ENCODE results near the gene TMEM252.

TMEM252 gene

GRCh38 chr9:68541568-68541967 lies 885 bp upstream of the TMEM252 start:
- no peak for DNase-seq (ENCODE audit: low read depth in 3 of 3)

- DNase-seq (ENCODE audit: low read depth in 3 of 3) = no peak
Measured at GRCh38 chr9:68538200-68538599, 2.5 kb downstream of the TMEM252 start.

GRCh38 chr9:68537616-68537880 lies 3.1 kb downstream of the TMEM252 start:
- DNase-seq (ENCODE audit: low read depth in 3 of 3) = no peak

- DNase-seq (ENCODE audit: low read depth in 3 of 3) = no peak
Measured at GRCh38 chr9:68536876-68537615, 3.6 kb downstream of the TMEM252 start.

GRCh38 chr9:68533678-68534077 lies 7.0 kb downstream of the TMEM252 start:
- DNase-seq (ENCODE audit: low read depth in 3 of 3) = no peak

- DNase-seq (ENCODE audit: low read depth in 3 of 3) = no peak
Measured at GRCh38 chr9:68532131-68532530, 8.6 kb downstream of the TMEM252 start.

GRCh38 chr9:68530618-68531017 lies 10.1 kb downstream of the TMEM252 start:
- no peak for DNase-seq (ENCODE audit: low read depth in 3 of 3)

GRCh38 chr9:68523367-68523936 lies 17.2 kb downstream of the TMEM252 start:
- no peak for DNase-seq (ENCODE audit: low read depth in 3 of 3)

- no peak for DNase-seq (ENCODE audit: low read depth in 3 of 3)
Measured at GRCh38 chr9:68522954-68523353, 17.7 kb downstream of the TMEM252 start.

GRCh38 chr9:68522131-68522530 lies 18.6 kb downstream of the TMEM252 start:
- DNase-seq (ENCODE audit: low read depth in 3 of 3) = no peak

- no peak for DNase-seq (ENCODE audit: low read depth in 3 of 3)
Measured at GRCh38 chr9:68515326-68516017, 25.2 kb downstream of the TMEM252 start.

- DNase-seq (ENCODE audit: low read depth in 3 of 3) = no peak
Measured at GRCh38 chr9:68513981-68514380, 26.7 kb downstream of the TMEM252 start.

- no peak for DNase-seq (ENCODE audit: low read depth in 3 of 3)
Measured at GRCh38 chr9:68513385-68513784, 27.3 kb downstream of the TMEM252 start.

GRCh38 chr9:68509689-68510088 lies 31.0 kb downstream of the TMEM252 start:
- no peak for DNase-seq (ENCODE audit: low read depth in 3 of 3)

GRCh38 chr9:68508547-68508946 lies 32.1 kb downstream of the TMEM252 start:
- DNase-seq (ENCODE audit: low read depth in 3 of 3) = no peak

GRCh38 chr9:68507806-68508145 lies 32.9 kb downstream of the TMEM252 start:
- DNase-seq (ENCODE audit: low read depth in 3 of 3) = no peak

- no peak for DNase-seq (ENCODE audit: low read depth in 3 of 3)
Measured at GRCh38 chr9:68507130-68507805, 33.4 kb downstream of the TMEM252 start.

- no peak for DNase-seq (ENCODE audit: low read depth in 3 of 3)
Measured at GRCh38 chr9:68506551-68506950, 34.1 kb downstream of the TMEM252 start.

GRCh38 chr9:68505681-68506409 lies 34.8 kb downstream of the TMEM252 start:
- no peak for DNase-seq (ENCODE audit: low read depth in 3 of 3)

- no peak for DNase-seq (ENCODE audit: low read depth in 3 of 3)
Measured at GRCh38 chr9:68502279-68502678, 38.4 kb downstream of the TMEM252 start.

- no peak for DNase-seq (ENCODE audit: low read depth in 3 of 3)
Measured at GRCh38 chr9:68500457-68501381, 40.0 kb downstream of the TMEM252 start.

Measured in stimulated activated CD4-positive, alpha-beta T cell treated with anti-CD3 and anti-CD28 coated beads, TNF-alpha, amount 100 ng/mL, for 24 hours (primary cell).